Amygdala (tissue), 56 donors: Measurements from ENCODE around the gene B3GALT5.

Experiments used
- DNase-seq, 56 donors: peaks; one replicate each; lab custom pipeline; 2025; lab: John Stamatoyannopoulos, UW

Gene B3GALT5

GRCh38 chr21:39663742-39664492 is 51.2 kb downstream of the B3GALT5 start:
- no peak for DNase-seq

DNA sequence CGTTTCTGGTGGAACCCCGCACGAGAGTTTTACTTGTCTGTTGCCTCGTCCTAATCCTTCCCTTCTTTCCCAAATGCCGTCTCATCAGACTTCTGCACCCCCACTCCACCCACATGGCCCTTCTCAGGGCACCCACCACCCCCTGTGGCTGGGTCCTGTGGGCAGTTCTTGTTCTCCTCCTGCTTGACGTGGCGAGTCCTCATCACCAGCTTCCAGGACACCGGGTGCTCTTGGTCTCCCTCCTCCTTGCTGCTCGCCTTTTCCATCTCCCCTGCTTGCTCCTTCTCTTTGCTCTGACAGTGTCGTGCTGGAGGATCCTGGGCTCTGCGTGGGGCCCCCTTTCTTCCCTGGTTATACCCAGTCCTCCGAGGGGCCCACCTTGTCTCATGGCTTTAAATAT is 51.8 kb downstream of the B3GALT5 start:
- DNase-seq = no peak

GRCh38 chr21:39666026-39666425 is 53.3 kb downstream of the B3GALT5 start:
- no peak for DNase-seq

- DNase-seq = no peak
Observed at GRCh38 chr21:39666681-39667315, 54.1 kb downstream of the B3GALT5 start.

DNA sequence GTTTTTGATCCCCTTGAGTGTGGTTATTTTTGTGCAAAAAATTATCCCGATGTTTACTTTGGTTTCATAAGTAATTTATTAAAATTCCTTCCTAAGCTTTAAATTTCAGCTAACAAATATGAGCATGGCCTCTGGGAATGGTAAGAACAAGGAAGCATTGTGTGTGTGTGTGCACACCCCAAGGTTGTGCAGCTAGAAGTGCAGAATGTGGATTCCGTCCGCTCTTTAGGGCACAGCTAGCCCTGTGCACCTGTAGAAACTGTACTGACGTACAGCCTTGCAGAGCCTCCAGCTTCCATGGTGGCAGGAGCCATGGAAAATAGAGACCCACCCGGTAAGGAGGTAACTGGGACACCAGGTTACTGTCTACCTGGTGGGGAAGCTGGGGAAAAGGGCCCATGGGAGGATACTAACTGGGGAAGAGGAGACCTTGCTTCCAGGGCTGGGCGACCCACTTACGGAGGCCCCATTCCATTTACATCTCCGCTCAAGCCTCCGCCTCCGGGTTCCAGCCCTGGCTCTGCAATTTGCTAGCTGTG is 54.7 kb downstream of the B3GALT5 start:
- DNase-seq = no peak

- DNase-seq = no peak
Observed at GRCh38 chr21:39668369-39668768, 55.6 kb downstream of the B3GALT5 start.

DNA sequence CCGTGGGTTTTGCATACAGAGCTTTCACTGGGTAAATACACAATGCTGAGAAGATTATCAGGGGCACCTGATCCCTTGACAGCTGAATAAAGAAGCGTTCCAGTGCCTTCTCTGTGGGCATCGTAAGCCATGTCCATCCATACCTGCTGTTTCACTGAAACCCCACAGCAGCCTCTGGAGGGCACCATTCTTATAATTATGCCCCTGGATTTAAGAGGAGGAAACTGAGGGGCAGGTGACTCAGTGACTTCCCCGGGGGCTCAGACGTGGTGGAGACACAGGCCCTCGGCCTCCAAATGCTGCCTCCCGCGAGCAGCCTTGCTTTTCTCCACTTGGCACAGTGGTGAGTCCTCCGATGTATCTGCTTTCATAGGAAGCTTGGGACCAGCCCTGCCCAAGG is 56.7 kb downstream of the B3GALT5 start:
- no peak for DNase-seq

DNA sequence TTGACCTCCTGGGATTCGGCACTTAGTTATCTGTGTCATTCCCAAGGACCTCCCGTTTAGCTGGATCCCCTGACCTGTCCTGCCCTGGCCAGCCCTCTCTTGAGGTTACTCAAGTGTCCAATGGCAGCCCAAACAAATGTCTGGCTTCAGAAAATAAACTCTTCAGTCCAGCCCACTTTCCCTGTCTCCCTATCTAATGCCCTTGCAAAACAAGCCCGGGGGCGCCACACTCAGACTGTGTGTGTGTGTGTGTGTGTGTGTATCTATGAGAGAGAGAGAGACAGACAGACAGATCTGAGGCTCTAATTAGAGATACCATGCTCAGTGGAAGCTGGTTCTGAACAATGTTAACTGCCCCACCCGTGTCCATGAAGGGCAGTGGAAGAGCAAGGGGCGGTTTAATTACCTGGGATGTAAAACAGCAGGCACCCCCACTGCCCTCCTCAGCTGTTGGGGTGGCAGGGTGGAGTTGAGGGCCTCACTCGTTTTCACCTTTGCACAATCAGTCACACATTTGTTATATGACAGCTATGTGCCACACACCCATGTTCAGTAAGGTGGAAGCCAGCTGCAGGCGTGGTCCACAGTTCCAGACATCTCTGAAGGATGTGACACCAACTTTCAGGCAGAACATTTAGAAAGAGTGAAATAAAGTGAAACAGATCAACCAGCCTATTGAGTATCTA is 57.4 kb downstream of the B3GALT5 start:
- DNase-seq = no peak

DNA sequence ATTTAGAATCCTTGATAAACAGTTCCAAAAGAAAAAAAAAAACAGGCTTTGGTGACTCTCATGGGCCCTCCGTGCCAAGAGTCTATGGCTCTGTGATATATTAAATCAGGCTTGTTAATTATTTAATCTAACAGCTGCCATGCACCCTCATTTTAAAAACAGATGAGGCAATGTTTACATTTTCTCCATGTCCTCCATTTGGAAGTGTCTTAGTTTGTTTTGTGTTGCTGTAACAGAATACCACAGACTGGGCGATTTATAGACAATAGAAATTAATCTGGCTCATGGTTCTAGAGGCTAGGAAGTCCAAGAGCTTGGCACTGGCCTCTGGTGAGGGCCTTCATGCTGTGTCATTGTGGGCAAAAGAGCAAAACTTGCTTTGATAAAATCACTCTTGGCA is 58.0 kb downstream of the B3GALT5 start:
- no peak for DNase-seq

GRCh38 chr21:39671986-39672385 is 59.2 kb downstream of the B3GALT5 start:
- no peak for DNase-seq

DNA sequence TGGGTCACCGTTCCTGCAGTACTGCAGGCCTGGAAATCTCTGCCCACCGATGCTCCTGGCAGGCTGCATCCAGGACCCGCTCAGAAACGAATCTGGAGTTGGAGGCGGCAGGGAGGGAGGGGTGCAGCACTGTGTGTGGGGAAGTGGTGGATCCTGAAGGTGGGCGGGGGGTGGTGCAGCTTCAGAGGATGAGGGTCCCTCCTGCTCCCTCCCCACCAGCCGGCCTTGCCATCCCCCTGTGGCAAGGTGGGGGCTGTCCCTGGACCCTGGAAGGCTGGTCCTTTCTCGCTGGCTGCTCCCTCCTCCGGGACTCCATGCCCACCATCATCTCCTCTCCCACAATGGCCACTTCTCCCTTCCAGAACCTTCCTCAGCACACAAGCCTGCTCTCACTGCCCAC is 60.4 kb downstream of the B3GALT5 start:
- DNase-seq = no peak

- DNase-seq = no peak
Observed at GRCh38 chr21:39673736-39674135, 61.0 kb downstream of the B3GALT5 start.

DNA sequence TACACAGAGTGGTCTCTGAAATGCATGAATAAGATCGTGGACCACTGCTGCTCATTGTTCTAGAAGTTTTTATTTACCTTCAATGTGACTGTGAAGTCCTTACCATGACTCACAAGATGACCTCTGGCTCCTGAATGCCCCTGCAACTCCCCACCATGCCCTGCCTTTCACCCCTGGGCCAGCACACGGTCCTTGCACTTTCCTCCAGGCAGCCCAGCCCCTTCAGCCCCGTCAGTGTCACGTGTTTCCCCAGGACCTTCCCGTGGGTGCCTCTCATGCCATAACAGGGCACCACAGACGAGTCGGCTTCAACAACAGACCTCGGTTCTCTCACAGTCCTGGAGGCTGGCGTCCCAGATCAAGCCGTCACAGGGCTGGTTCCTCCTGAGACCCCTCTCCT is 62.1 kb downstream of the B3GALT5 start:
- DNase-seq = no peak

- DNase-seq = no peak
Observed at GRCh38 chr21:39675590-39675989, 62.9 kb downstream of the B3GALT5 start.

GRCh38 chr21:39675993-39676661 is 63.4 kb downstream of the B3GALT5 start:
- no peak for DNase-seq

DNA sequence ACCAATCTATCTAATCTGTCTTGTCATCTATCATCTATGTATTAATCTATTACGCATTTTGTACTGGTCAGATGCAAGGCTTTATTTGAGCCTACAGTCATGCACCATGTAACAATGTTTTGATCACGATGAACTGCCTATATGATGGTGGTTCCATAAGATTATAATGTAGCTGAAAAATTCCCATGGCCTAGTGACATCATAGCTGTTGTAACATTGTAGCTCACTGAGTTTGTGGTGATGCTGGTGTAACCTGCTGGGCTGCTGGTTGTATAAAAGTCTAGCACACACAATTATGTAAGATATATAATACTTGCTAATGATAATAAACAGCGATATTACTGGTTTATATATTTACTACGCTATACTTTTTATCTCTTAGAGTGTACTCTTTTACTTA is 67.5 kb downstream of the B3GALT5 start:
- DNase-seq = no peak

- DNase-seq = no peak
Observed at GRCh38 chr21:39681257-39681656, 68.5 kb downstream of the B3GALT5 start.

GRCh38 chr21:39681845-39682244 is 69.1 kb downstream of the B3GALT5 start:
- no peak for DNase-seq

- no peak for DNase-seq
Observed at GRCh38 chr21:39685236-39685635, 72.5 kb downstream of the B3GALT5 start.

- no peak for DNase-seq
Observed at GRCh38 chr21:39685991-39686390, 73.3 kb downstream of the B3GALT5 start.
